A549 treated with RU486 at 1 μM for 4 hours (cell line): ENCODE measurements around the gene GRAMD2B. TPM values are rescaled to one million over a fixed set of nuclear protein-coding genes. Genes with fewer than 3 reads are reported as not detected.

ENCODE experiments used
- total RNA-seq: library from RNA; stranded (reverse); fragments of 200-300 nt; extraction: Qiagen RNA extraction; gene quantifications from 5 replicates; pipeline ENCODE4 v1.2.3, GENCODE V29; 2022; ENCODE audit warnings: low read depth

The GRAMD2B gene, protein sequence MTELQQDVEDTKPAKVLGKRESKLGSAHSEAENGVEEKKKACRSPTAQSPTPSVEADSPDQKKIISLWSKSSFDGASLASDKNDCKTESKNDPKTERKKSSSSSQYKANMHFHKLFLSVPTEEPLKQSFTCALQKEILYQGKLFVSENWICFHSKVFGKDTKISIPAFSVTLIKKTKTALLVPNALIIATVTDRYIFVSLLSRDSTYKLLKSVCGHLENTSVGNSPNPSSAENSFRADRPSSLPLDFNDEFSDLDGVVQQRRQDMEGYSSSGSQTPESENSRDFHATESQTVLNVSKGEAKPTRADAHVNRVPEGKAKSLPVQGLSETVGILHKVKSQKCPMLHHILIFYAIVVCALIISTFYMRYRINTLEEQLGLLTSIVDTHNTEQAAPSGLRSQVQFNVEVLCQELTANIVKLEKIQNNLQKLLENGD
- 0.48 to 0.98 TPM (median 0.64 TPM) in 5 replicates for total RNA-seq

DNA sequence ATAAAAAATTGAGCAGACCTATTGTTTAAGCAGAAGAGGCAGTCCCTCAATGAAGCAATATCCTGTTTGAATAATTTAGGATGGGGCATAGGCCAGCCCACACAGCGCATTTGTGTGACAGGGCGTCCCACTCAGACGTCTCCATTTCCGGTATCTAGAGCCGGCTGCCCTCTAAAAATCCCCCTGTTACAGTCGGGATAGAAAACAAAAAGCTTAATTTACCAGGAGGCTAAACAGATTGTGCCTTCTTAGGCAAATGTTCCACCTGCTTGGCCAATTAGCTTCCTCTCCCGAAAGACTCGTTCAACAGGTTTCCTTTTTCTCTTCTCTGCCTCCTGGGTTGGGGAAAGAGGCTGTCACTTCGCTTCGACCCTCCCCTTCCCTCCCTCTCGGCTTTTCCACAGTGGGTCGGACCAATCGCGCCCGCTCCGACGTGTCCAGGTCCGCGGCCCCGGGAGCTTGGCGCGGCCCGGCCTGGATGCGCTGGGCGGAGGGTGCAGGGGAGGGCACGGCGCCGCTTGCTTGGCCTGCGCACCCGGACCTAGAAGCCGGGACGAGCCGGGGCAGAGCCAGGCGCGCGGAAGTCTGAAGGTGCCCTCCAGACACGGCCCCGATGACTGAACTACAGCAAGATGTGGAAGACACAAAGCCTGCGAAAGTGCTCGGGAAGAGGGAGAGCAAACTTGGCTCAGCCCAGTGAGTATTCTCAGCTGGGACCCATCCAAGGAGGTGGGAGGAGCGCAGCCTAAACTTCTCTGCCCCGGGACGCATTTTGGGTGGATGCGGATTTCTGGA lies at the start of gene GRAMD2B:
Gene GRAMD2B (plus strand): TSS at position 416 of the 795 bp plus-strand sequence. CDS start 198 bp downstream, at position 614.

Other genes starting within 250 kb of the GRAMD2B start
- 66.5 to 75.8 TPM (median 70.2 TPM) in 5 replicates for gene ALDH7A1, start 171.8 kb downstream of the GRAMD2B start, total RNA-seq
- gene PHAX, start 177.5 kb downstream of the GRAMD2B start, total RNA-seq = 48.6 to 76.7 TPM (median 52.3 TPM) in 5 replicates